ENCODE data around the gene MGME1. TPM values are rescaled to one million over a fixed set of nuclear protein-coding genes. Genes with fewer than 3 reads are reported as not detected.

The MGME1 gene
- total RNA-seq, 1 donor from 2014 or later: 33.1 TPM

DNA sequence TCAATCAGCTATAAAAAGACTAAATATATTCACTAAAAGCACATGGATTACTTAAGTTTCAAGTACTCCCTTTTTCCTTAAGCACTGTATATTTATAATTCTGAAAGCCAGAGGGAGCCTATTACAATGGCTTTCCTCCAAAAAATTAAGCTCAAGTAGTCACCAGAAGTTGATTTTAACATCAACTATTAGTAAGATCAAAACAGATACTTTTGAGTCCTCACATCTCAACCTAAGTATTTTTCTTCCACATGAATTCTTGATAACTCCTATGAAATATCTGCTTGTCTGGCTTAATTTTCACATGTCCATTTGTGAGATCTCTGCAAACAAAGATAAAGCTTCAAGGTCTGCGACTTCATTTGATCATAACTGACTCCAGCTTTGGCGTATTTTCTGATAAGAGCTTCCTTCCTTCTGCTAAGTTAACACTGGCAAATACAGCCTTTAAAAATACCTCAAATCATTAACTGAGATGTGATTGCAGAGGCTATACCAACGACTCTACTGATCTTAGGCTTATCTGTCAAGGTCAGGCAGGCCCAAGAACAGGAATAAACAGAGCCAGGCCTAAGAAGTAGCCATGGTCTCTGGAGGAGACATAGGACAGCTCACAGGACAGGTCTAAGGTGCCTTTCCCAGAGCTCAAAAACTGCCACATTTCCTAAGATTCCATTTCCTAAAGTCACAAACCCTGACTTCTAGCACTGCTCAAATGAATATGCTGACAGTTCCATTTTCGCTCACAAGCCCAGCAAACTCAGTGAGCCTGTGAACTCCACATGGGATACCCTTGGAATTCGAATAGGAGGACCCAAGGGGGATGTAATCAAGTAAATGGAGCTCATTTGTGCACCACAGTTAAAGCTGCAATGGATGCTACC, 10.2 kb upstream of the MGME1 start:
- intact Hi-C loops (cut with micrococcal nuclease): loop anchor here (5.0 kb wide), 1 partner anchor 39 kb away; no protein-coding TSS in a partner anchor

DNA sequence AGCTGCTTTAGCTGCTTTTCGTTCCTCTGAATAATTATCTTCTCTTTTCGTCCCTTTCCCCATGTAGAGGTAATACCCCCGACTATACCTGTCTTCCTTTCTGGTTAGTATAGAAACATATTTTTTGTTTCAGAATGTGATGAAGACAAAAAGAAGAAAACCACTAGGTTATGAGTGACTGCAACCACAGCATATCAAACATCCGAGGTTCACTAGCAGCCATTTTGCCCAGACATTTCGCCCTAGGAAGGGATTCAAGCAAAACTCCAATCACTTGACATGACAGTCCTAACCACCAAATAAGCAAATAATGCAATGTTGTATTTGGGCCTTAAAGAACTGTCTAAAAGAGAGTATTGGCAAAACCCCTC, 9.6 kb upstream of the MGME1 start:
- intact Hi-C loops (cut with micrococcal nuclease): loop anchor here (5.0 kb wide), 1 partner anchor 38 kb away; no protein-coding TSS in a partner anchor

DNA sequence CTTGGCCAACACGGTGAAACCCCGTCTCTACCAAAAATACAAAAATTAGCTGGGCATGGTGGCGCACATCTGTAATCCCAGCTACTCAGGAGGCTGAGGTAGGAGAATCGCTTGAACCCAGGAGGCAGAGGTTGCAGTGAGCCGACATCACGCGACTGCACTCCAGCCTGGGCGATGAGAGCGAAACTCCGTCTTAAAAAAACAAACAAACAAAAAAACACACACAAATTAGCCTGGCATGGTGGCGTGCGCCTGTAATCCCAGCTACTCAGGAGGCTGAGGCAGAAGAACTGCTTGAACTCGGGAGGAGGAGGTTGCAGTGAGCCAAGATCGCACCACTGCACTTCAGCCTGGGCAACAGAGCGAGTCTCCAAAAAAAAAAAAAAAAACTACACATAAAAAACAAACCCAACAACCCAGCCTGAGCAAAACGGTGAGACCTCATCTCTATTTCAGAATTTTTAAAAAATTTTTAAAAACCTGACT, 8.4 kb upstream of the MGME1 start:
- intact Hi-C loops (cut with micrococcal nuclease): loop anchor here (10.0 kb wide), 1 partner anchor 426 kb away; the partner anchor contains the start of gene BFSP1

DNA sequence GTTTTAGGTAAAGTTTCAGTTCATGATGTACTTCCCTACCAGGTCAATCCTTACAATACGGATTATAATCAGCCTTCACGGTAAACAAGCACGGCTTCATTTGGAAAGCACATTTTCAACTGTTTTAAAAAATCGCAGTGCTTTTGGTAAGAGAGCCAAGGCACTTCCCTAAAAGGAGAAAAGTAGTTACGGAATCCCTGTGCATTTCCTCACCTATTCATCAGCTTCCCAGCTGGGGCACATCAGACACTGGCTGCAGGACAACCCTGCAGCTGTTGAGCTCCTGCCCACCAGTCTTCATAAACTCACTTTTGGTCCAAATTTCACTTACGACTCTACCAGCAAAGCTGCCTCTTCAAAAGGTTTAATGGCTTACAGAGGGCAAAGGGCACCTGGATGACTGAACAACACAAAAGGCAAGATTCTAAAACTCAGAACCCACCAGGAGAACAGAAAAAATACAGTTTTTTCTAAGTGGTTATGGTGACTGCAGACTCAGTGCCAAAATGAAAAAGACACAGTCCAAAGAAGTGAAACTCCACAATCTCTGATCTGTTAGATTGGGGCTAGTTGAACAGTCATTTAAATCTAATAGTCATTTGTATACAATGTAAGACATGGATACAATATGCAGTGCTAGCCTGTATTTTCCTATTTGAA, 7.8 kb upstream of the MGME1 start:
- intact Hi-C loops (cut with micrococcal nuclease): loop anchor here (1.0 to 10.0 kb wide), 2 partner anchors 8 to 426 kb away; partner anchors contain the start of genes BFSP1 and MGME1

DNA sequence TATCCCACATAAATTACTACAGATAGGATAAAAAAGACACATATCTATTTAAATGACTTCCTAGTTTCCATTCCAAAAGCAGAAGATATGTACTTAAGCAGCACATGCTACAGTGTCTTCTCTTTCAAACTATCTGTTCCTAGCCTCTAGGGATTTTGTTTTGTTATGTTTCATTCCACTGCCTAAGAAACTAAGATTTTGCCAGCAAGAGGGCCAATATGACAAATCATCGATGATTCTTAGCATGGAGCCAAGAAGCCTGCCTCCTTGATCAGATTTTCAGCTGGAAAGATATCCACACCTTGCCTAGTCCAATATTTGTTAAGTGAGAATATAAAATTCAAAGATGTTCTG, 7.3 kb upstream of the MGME1 start:
- intact Hi-C loops (cut with micrococcal nuclease): loop anchor here (1.0 to 10.0 kb wide), 2 partner anchors 8 to 427 kb away; partner anchors contain the start of genes BFSP1 and MGME1

DNA sequence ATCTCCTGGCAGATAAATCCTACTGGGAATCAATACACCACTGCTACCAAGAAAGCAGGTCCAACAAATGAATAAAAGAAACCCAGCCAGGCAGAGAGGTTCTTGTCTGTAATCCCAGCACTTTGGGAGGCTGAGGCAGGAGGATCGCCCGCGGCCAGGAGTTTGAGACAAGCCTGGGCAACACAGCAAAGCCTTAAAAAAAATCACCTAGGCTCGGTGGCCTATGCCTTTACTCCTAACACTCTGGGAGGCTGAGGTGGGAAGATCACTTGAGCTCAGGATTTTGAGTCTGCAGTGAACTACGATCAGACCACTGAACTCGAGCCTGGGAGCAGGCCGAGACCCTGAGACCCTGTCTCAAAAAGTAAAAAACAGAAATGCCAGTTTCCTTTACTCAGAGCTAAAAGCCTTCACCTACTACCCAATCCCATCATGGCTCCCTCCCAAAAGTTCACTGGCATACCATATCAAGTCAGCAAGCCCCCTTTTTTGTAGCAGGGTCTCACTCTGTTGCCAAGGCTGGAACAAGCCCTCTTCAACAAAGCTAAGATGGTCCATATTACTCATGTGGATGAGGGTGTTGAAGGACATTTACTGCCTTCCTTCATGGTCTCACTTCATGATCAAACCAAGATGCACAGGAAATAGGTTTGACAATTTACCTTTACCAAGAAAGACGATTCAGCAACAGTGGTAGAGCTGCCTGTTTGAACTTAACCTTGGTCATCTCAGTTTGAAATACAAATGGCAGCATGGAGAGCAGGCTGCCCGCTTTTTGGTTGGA, 5.5 kb upstream of the MGME1 start:
- intact Hi-C loops (cut with micrococcal nuclease): loop anchor here (1.0 to 10.0 kb wide), 2 partner anchors 8 to 429 kb away; partner anchors contain the start of gene BFSP1

DNA sequence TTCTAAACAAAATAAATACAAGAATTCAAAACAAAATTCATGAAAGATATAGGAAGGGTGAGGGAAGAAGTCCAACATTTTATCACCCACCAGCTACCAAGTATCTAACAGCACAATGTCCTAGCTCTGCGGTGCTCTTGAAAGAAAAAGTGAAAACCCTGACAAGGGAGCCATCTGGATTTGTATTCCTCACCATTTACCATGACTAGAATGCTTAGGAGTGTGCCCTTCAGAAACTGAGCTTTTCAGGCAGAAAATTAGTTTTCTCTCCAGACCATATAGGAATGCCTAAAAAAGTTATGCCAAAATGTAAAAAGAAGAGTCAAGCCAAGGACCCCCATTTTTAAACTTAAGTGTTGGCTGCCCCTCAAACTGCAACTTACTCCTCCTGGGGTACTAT, 4.7 kb upstream of the MGME1 start:
- intact Hi-C loops (cut with micrococcal nuclease): loop anchor here (2.0 to 10.0 kb wide), 2 partner anchors 65 to 429 kb away; partner anchors contain the start of gene BFSP1

DNA sequence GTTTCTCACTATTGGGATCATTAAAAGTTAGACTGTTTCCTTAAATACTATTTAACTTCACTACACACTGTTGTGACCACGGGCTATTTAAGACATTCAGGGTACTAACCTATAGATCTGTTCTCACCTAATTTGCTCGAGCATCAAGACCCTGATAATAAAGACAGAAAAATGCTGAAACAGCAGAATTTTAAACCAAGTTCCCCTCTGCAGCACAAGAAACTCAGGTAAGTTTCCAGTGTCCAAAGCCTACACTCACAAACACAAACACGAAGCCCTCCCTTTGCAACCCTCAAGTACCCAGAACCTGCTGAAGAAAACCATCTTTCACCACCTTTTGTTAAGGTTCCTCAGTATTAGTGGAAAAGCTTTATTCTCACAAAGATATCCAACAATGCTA, 4.2 kb upstream of the MGME1 start:
- intact Hi-C loops (cut with micrococcal nuclease): loop anchor here (2.0 to 10.0 kb wide), 5 partner anchors 66 to 828 kb away; partner anchors contain the start of genes BFSP1 and DTD1

DNA sequence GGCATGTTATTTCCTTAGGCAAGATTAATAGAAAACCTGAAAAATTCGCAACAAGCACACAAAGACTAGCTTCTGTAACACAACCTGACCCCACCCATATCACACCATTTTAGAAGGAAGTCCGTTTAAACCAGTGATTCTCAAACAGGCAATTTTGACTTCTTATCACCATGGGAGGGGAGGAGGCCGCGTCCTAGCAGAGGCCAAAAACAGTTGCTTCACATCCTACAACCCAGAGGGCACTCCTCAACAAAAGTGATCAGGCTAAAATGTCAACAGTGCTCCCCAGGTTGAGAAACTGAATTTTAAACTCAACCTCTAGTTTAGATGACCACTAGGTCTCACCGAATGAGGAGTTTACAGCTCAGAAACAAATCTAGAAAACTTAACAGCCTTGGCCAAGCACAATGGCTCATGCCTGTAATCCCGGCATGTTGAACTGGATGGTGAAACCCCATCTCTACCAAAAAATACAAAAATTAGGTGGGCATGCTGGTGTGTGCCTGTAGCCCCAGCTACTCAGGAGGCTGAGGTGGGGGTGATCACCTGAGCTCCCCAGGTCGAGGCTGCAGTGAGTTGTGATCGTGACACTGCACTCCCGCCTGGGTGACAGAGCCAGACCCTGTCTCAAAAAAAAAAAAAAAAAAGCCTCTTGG, 3.6 kb upstream of the MGME1 start:
- intact Hi-C loops (cut with micrococcal nuclease): loop anchor here (2.0 to 10.0 kb wide), 5 partner anchors 66 to 827 kb away; partner anchors contain the start of genes BFSP1 and DTD1

DNA sequence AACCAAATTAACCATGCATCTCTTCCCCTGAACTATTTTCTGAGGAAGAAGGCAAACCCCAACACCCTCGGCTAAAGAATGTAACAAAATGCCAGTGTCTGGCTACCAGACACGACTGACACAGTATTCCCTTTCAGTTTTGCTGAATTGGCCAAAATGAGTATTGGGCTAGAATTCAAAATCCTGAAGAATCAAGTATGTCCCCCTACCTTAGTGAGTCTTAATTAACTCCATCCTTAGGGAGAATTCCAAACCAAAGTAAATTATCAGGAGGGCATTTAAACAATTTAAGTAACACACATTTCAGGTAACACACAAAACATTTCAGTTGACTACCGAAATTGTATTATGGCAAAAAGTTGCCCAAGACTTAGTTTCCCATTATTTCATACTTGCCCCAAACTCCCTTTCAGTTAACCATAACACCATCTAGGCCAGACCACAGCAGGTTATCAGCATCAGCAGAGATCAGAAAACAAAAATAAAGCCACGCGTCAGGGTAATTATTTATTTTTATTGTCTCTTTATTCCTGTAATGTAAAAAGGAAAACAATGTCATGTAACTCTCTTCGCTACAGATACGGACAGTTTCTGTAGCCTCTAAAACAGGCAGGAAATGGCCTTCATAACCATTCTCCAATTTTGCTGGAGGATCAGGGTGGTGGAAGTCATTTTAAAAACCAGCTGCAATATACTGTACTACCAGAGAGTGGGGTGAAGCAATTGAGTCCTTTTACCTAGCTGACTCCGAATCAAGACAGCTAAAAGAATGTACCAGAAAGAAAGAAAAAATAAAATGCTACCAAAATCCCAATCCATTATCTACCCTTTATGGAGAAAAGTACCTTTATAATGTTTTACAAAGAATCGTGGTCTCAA, 2.1 kb upstream of the MGME1 start:
- intact Hi-C loops (cut with micrococcal nuclease): loop anchor here (5.0 to 10.0 kb wide), 4 partner anchors 354 to 826 kb away; partner anchors contain the start of genes BFSP1 and DTD1

DNA sequence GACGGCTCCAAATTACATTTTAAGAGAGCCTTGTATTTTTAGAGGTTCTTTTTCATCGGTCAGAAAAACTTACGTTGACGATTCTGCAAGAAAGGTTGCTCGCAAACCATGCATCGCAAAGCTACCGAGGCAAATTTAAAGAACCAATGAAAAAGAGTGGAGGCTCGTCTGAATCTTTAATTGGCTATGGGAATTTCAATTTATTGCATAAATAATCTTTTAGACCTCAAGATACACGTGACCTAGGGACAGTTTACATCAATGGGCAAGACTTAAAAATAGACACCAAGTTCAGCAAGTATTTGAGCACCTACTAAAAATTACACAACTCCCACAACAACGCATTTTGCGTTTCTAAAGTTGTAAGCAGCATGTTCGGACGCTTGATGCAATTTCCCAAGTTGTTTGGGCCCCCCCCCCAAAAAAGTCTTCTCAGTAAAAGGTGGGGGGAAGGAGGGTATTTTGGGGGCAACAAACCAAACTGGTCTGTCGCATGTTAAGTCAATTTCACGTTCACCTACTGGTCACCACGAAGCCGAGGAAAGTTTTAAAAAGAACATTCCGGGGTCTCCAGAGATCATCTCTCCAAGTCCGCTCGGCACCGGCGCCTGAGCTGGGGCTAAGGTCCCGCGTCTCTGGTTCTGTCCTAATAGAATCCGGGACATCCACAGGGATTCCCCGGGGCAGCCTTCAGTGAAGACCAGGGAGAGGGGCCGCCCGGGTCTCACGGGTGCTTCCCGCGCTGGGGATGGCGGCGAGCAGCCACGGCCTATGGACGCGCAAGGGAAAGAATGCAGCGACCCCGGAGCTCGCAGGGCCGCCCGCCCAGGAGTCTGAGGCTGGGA, 1.1 kb upstream of the MGME1 start:
- intact Hi-C loops (cut with micrococcal nuclease): loop anchor here (1.0 to 10.0 kb wide), 9 partner anchors 25 to 825 kb away; partner anchors contain the start of genes BFSP1, DTD1, DZANK1 and POLR3F

DNA sequence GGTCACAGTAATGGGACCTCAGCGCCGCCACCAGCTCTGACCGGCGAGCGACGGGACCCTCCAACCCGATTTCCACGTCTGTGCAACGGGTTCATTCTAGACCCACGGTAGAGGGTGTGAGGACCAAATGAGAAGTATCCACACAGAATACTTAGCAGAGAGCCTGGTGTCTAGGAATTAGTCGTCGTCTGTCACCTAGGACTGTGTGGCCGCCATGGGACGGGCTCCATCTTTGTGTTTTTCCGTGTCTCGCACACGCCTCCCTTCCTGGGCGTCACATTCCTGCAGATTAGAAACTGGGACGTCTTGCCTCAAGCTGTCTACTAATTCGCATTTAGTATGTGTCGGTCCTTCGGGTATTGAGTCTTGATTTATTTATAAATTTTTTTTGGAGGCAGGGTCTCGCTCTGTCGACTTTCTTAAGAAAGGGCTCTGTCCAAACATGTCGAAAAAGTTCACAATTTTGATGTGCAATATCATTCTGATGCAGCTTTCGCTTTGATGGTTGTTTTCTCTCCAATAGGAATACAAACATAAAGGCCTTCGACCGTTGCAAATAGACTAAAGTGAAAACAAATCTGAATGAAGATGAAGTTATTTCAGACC, 563 bp downstream of the MGME1 start:
- intact Hi-C loops (cut with micrococcal nuclease): loop anchor here (1.0 to 10.0 kb wide), 13 partner anchors 8 to 823 kb away; partner anchors contain the start of genes BFSP1, DTD1, DZANK1 and KAT14

DNA sequence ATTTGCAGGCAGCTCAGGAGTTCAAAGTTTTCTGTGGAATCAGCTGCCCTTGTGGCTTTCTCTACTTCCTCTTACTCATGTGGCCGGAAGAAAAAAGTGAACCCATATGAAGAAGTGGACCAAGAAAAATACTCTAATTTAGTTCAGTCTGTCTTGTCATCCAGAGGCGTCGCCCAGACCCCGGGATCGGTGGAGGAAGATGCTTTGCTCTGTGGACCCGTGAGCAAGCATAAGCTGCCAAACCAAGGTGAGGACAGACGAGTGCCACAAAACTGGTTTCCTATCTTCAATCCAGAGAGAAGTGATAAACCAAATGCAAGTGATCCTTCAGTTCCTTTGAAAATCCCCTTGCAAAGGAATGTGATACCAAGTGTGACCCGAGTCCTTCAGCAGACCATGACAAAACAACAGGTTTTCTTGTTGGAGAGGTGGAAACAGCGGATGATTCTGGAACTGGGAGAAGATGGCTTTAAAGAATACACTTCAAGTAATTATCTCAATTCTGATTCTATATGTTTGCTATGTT, 1.1 kb downstream of the MGME1 start:
- intact Hi-C loops (cut with micrococcal nuclease): loop anchor here (1.0 to 10.0 kb wide), 15 partner anchors 9 to 1238 kb away; partner anchors contain the start of genes BFSP1, DTD1, DZANK1 and KAT14

DNA sequence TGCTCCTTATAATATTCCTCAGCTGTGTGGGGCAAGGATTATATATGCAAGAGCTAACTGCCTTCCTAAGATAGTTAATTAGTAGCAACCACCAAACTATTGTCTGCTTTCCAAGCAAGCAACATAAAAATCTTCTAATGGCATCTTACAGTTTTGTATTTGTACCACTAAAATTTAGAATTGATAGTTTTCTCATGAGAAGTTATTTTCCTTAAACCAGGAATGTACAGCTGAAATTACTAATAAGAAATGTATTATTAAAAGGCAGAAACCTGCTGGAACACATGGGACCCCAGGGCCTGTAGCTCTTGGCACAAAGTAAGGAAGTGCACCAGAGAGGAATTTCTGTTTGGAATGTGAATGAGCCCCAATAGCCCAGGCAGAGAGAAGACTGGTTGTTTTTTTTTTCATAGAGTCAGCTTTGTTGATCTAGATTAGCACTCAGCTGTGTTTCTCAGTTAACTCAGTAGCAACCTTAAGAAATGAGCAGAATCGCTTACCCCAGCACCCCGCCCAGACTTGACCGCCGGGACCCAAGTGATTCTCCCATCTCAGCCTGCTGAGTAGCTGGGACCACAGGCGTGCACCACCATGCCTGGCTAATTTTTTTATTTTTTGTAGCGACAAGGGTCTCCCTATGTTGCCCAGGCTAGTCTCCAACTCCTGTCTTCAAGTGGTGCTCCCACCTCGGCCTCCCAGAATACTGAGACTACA, 2.6 kb downstream of the MGME1 start:
- intact Hi-C loops (cut with micrococcal nuclease): loop anchor here (1.0 to 5.0 kb wide), 2 partner anchors 12 to 1239 kb away; partner anchors contain the start of gene SNRPB2

DNA sequence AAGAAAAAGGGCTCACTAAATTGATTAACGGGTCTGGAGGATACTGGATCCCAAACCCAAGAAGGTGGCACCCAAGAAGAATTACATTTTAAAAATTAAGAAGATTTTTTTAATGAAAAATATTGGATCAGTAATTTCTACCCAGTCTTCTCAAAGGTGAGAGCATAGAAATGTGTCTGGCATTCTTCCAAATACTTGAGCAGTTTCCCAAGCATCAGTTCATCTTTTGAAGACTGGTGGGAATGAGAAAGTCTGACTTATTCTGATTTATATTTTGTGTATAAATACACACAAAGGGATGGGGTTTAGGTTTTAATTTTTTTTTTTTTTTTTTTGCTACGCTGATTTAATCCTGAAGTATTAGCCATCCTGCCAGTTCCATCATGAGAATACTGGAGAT, 3.3 kb downstream of the MGME1 start:
- intact Hi-C loops (cut with micrococcal nuclease): loop anchor here (5.0 kb wide), 1 partner anchor 1240 kb away; the partner anchor contains the start of gene SNRPB2

DNA sequence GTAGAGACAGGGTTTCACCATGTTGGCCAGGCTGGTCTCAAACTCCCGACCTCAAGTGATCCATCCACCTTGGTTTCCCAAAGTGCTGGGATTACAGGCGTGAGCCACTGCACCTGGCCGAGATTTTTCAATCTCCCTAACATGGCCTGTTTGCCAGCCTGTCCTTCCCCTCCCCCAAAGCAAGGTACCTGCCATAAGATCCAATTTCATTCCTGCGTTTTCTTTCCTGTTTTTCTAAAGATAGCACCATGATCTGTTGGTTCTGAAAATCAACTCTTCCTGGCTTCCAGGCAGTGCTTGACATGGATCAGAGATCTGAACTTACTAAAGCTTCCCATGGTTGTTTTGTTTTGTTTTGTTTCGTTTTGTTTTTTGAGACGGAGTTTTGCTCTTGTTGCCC, 7.5 kb downstream of the MGME1 start:
- intact Hi-C loops (cut with micrococcal nuclease): no loop called here
